GM21390 (cell line): Measurements from ENCODE around the gene PAPPA.

Source experiments
- ATAC-seq: cut with Tn5 transposase; IDR thresholded peaks from one replicate; pipeline ENCODE4 v1.9.1; 2021; ENCODE audit not compliant: unreplicated experiment

Gene PAPPA

DNA sequence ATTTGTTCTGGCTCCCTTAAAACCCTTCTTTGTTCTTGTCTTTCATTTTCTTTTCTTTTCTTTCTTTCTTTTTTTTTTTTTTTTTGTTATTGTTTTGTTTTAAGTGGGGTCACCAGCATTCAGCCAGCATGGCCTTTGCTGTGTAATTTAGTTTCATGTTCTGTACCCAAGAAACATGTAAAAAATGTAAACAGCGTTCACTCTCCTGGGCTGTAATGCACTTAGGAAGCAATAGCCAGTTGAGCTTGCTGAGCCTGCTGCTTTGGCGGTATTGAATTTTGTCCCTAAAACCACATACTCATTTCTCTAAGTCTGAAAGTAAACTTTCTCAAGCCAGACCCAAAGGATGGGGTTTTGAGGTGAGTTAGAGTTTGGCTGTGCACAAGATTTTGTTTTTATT lies 158.6 kb downstream of the PAPPA start:
- ATAC-seq = no peak

DNA sequence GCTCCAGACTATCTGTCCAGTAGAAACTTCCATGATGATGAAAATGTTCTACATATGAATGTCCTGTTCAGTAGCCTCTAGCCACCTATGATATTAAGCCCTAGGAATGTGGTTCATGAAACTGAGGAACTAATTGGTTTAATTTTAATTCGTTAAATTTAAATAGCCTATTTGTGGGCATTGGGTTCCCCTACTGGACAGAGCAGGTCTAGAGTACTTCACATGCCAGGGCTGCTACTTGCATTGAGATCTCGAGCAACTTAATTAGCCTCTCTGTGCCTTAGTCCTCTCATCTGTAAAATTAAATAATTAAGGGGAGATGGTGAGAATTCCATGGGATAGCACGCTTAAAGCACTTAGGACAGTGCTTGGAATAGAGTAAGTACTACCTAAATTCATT lies 160.0 kb downstream of the PAPPA start:
- no peak for ATAC-seq

DNA sequence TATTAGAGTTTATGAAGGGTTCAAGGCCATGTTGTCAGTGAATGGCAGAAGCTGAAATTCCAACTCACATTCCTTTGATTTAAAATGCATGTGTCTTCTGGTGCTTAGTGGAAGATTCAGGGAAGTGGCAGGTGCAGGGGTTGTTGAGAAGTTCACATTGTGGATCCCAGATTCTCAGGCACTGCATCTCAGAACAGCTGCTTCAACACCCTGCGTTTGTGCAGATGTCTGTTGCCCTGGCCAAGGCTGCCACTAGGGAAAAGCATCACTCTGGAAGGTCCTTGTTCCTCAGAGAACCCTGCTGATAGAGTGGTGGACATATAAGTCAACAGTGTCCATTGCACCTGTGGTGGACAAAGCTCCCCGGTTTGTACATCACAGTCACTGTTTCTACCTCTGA lies 162.7 kb downstream of the PAPPA start:
- no peak for ATAC-seq

DNA sequence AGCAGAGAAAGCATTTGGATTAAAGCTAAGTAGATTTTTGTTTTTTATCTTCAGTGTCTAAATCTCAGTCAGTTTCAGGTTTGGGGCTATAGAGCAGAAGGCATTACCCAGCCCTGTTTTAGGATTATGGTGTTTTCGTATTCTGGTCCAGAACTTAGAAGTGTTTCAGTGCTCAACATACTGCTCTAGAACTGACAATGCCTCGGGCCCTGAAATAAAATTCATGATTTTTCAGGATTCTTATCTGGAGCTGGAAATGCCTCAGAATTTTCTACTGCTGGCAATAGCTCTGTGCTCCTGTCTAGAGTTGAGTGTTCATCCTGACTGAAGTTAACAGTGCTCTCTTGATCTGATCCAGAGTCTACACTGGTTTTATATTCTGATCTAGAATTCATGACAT lies 163.9 kb downstream of the PAPPA start:
- no peak for ATAC-seq

DNA sequence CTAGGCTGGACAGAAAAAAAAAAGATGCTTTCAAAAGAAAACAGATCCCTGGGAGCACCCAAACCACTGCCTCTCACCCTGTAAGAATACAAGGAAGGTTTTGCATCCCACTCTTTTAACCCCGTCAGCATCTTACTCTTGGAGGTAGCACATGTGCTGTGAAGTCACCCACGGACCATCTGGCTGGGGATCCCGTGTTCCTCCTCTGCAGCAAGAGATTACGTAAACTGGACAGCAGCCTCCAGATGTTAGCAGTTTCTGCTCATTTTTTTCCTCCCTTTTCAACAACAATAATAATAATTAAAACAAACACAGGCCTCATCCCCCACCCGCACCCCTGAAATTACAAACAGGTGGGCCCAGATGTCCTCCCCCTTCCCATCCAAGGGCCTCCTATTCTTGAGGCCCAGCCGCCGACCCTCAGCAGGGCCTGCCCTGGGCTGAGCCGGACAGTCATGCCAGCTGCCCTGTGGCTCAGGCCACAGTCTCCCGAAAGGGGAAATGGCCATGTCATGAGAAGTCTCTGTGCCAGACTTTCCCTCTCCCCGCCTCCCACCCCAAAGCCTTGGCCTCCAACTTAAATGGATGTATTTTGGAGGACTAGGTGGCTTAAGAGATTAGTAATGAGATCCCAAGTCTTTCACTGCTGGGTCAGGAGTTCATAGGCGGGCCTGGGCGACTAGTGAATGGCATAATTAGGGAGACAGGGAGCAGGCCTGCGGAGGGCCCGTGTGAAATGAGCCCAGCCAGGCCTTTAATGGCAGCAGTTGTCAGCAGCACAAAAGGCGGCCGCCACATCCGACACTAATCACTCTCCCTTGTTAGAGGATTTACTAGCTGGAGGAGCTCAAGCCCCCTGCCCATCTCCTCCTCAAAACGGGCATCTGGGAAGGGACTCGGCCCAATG lies 165.1 kb downstream of the PAPPA start:
- ATAC-seq = no peak

DNA sequence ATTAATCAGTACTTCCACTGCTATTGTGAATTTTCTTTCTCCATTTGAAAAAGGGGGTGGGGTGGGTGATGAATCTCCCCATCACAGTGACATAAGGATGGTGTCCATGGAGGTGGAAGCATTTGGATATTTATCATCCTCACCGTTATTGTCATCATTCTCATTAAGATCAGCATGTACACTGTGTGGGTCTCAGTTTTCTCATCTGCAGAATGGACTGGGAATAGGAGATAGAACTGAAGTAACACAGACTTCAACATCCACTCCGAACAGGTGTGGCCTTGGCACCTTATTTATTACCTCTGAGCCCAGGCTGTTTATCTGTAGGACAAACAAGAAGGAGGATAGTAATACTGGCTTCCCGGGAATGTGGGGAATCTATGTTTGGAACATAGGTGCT lies 165.9 kb downstream of the PAPPA start:
- ATAC-seq = no peak

DNA sequence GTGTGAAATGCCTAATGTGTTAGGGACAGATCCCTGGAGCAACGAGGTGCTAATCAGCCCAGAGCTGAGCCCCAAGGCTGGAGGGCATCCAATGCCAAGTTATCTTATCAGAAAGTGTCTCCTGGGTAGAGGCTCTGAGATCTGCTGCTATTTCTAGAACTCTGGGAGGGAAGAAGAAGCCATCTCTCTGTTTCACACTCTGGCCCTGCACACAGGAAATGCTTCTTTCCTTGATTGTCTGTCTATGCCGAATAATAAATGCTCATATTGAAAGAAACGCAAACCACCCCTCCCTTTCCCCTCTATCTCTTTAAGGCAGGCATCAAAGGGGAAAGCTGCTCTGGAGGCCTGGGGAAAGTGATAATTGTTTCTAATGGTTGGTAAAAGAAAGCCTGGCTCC lies 166.7 kb downstream of the PAPPA start:
- ATAC-seq = no peak

DNA sequence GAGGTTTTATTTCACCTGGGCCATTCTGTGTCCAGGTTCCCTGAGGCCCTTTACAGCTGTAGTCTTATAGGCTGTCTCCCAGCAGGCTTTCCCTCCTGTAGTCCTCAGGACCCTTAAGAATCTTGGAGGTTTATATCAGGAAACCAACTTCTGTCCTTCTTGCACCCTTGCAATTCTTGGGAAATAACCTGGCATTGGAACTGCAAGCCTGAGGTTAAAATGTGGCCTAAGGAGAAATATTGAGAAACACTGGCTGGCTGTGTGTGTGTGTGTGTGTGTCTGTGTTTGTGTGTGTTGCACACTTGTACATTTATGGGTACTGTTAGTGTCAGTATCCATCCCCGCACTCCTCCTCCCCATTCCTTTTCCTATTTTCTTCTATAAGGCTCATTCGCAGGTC lies 168.9 kb downstream of the PAPPA start:
- ATAC-seq = no peak

DNA sequence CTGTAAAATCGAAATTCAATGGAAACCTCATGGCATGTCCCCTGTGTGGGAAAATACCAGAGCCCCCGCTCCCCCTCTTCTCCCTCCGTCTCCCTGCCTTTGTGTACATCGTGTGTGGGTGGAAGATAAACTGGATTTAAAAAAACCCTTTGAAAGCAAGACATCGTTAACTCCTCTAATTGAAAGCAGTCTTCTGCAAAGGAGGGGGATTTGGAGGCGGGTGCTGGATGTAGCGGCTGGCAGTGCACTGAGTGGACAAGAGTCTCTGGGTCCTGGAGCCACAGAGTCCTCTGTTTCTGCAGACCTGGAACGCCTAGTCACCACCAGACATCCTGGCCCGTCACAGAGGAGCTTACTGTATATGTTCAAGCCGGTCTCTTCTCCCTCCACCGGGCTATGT lies 169.4 kb downstream of the PAPPA start:
- no peak for ATAC-seq

DNA sequence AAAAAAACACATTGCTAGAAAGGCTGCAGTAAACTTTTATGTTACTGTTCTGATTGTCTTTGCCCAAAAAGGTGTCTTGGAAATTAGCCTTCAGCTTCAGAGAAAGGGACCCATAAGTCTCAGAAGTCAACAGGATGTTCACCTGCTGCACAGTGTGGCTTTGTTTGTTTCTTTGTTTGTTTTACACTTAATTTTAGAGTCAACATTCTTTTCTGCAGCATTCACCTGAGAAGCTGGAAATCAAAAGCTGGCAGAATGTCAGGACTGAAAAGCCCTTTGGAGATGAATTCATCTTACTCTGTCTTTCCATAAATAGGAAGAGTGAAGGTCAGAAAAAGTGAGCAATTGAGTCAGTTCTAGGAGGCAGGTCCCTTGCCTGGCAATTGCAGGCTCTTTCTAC lies 170.0 kb downstream of the PAPPA start:
- no peak for ATAC-seq

DNA sequence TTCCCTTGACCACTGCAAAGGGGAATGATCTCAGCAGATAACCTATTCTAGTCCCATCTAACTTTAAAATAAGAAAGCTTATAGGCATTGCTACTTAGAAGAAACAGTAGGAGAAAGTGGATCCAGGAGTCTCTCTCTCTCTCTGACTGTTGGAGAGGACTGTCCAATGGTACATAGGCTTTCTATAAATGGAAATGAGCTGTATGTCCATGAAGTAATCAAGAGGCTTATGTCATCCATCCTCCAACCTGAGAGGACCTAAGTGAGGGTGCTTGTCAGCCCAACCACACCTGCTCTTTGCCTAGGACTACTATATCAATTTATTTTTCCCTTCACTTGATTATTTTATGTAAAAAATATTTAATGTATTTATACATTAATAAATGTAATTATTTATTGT lies 172.3 kb downstream of the PAPPA start:
- ATAC-seq = no peak

DNA sequence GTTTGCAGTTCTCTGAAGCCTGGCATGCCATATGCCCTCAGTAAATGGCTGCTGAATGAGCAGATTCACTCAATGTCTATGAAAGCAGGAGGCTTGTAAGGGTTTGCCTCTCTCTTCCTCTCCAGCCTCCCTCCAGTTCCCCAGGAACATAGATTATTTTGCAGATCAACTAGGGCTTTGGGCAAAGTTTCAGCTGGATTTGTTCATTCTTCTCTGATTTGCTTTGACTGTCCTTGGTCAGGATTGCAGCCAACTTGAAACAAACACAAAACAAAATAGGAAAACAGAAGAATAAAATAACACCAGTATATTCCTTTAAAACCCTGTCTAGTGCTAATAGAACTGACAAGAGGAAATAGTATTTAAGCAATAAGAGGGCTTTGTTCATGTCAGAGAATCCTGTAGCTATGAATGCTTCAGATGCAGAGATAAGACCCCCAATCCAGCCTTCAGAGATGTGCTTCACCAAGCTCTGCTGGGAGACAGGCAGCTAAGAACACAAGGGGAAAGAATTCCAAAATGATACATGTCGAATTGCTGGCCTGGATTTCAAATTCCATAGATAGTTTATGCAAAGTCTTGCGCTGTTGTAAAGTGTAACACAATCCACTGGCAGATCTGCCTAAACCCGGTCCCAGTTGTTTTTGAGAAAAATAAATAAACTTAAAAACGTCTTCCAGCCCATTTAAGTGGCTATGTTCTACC lies 174.3 kb downstream of the PAPPA start:
- ATAC-seq = no peak

DNA sequence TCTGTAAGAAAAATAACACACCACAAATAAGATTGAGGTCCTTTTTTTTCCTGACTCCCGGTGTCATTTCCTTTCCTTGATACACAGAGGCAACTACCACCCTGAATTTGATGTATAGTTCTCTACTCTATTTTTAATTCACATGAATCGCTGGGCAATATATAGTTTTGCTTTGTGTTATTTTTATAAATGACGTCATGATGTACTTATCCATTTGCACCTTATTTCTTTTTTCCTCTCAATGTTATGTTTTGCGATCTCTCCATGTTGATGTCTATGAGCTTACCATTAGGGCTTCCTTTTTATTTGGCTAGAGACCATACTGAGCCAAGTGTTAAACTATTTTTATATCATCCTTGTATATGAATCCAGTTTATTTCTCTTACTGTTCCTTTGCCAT lies 175.9 kb downstream of the PAPPA start:
- no peak for ATAC-seq

DNA sequence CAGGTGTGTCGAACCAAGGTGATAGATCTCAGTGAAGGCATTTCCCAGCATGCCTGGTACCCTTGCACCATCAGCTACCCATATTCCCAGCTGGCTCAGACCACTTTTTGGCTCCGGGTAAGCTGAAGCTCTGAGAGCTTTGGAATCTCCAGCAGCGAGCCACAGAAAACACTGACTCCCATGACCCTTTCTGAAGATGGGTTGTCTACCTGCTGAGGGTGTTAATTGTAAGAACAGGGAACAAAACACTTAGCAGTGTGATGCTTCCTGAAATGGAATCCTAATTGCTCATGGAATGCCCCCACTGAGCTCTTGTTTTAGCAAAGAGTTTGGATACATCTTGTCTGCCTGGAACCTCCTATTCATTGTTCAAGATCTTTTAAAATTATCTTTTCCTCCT lies 177.7 kb downstream of the PAPPA start:
- ATAC-seq = no peak

DNA sequence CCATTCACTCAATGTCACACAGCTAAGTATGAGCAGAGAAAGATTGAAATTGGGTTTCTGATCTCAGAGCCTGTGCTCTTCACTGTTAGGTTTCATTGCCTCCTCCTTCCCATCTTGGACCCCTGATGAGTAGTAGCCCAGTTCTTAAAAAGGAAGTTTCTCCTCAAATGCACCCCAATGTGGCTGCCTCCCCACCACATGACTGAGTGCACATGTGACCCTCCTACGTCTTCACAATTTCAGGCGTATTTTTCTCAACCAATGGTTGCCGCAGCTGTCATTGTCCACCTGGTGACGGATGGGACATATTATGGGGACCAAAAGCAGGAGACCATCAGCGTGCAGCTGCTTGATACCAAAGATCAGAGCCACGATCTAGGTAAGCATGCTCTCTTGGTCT lies 178.5 kb downstream of the PAPPA start:
- no peak for ATAC-seq

DNA sequence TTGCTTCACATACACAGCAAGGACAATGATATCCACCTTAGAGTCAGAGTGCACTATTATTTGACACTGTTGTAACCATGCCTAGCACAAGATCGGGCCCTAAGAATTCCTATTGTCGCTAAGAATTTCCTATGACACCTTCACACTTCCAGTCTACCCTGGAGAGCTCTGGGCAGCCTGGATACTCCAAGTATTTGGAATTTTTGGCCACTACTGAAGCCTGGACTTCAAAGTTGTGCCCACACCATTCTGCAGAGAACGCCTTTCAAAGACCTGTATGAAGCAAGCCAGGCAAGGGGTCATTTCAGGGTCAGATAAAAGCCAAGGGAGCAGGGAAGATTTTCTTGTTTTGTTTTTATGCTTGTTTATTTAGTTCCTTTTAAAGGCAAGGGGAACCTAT lies 179.7 kb downstream of the PAPPA start:
- no peak for ATAC-seq

DNA sequence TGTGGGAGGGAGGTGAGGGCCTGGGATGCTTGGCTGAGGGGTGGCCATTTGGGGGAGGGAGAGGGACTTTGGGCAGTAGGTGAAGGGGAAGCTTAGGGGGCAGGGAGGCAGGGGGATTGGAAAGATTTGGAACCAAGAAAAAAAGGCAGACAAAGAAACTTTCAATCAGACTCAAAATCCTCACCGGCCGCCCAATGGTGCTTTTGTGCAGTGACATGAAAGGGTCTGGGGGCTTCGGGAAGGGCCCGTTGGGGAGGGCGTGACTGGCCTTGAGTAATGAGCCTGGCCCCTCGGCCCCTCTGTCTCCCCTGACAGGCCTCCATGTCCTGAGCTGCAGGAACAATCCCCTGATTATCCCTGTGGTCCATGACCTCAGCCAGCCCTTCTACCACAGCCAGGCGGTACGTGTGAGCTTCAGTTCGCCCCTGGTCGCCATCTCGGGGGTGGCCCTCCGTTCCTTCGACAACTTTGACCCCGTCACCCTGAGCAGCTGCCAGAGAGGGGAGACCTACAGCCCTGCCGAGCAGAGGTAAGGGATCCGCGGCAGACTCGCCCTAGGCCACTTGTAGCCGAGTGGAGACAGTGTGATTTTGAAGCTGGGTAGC lies 181.1 kb downstream of the PAPPA start:
- no peak for ATAC-seq

DNA sequence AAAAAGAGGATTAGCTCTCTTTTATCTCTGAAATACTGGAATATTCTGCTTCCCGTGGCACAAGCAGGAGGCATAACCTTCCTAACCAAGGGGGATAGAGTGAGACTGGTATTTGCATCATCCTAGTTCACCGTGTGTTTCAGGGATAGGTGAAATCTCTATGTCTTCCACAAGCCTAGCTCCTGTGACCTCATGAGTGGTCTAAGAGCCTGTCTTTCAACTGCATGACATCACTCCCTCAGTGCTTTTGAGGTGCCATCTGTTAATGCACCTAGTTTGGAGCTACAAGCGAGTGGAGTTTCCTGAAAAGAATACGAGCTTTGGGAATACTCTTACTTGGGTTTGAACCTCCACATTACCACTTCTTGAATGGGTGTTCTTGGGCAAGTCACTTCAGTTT lies 181.8 kb downstream of the PAPPA start:
- ATAC-seq = no peak

DNA sequence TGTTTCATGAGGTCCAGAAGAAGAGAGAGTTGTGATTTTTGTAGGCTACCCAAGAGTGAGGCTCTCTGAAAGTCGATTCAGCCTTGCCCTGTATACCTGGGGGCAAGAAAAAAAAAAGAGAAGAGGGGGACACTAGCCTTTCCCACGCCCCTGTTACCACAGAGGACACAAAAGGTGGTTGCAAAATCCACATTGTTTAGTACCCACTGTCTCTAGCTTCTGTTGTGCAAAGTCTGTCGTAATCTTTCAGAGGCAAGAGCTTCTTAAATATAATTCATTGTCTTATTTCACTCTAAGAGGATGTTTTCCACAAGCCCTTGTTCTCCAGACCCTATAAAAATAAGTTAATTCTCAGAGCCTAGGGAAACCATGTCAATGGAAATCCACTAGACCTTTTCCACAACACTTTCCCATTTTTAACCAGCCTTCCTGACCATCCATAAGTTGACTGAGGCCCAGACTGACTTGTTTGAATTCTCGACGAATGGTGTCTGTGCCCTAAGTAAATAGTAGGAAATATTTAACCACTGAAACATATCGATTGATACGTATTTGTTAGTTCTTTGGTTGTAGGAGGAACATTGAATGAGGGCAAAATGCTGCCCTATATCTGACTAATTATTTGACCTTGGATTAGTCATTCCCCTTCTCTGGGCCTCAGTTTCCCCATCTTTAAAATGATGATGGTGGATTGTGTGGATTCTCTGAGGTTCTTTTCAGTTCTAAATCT lies 182.7 kb downstream of the PAPPA start:
- ATAC-seq = no peak

DNA sequence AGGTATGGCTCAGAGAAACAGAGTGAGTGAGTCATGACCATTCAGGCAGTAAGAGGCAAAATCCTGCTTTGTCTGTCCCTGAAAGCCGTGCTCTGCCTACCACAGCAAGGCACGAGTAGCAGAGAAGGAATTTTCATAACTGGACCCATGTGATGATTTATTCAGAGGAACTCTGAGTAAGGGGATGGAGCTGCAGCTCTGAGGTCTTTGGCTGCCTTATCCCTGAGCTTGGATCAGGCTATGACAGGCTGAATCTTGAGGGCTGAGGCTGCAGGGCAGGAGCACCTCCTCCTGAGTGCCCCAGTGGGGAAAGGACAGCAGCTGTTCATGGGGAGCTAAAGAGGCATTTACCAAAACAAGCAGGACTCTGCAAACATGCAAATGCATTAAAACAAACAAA lies 183.4 kb downstream of the PAPPA start:
- no peak for ATAC-seq

DNA sequence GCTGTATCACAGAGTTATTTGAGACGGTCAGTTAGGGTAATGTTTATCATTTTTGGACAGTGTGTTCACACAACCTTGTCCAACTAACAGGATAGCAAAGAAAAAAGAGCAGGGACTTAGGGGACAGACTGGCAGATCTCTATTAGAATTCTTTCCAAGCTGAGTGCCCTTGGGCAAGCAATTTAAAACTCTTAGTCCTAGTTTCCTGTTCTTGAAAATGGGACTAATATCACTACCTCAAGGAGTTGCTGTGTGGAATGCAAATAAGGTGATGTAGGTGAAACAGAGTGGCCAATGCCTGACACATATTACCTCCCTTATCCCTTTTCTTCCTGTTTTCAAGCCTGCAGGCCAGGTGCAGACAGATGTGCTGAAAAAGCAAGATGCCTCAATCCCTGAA lies 186.7 kb downstream of the PAPPA start:
- no peak for ATAC-seq
